Right kidney (tissue), 1 donor: ENCODE data around the gene TMED4.
"Not testable (repeated sequence)": the region's sequence is repeated elsewhere in the genome, so short reads cannot be mapped to it uniquely, and the experiment has no call there.

Source experiments
- DNase-seq: peaks from one replicate; pipeline ENCODE4 v3.0.0-alpha.2; 2016

TMED4 gene

GRCh38 chr7:44572771-44573170, 9.3 kb downstream of the TMED4 start:
- no peak for DNase-seq

- no peak for DNase-seq
These were observed 12.1 kb downstream of the TMED4 start for GRCh38 chr7:44569959-44570358.

- DNase-seq = no peak
These were observed 13.1 kb downstream of the TMED4 start for GRCh38 chr7:44568771-44569560.

- DNase-seq = no peak
These were observed 14.1 kb downstream of the TMED4 start for GRCh38 chr7:44567884-44568283.

- DNase-seq = no peak
These were observed 15.4 kb downstream of the TMED4 start for GRCh38 chr7:44566680-44567079.

- DNase-seq = no peak
These were observed 16.1 kb downstream of the TMED4 start for GRCh38 chr7:44565795-44566559.

GRCh38 chr7:44565097-44565794, 16.8 kb downstream of the TMED4 start:
- no peak for DNase-seq

GRCh38 chr7:44564606-44565005, 17.4 kb downstream of the TMED4 start:
- DNase-seq = no peak

- no peak for DNase-seq
These were observed 18.8 kb downstream of the TMED4 start for GRCh38 chr7:44563171-44563679.

- DNase-seq = not testable (repeated sequence)
These were observed 19.4 kb downstream of the TMED4 start for GRCh38 chr7:44562622-44562962.

GRCh38 chr7:44561962-44562621, 19.9 kb downstream of the TMED4 start:
- DNase-seq = no peak

- no peak for DNase-seq
These were observed 20.6 kb downstream of the TMED4 start for GRCh38 chr7:44561481-44561880.

- no peak for DNase-seq
These were observed 22.5 kb downstream of the TMED4 start for GRCh38 chr7:44559485-44559884.

GRCh38 chr7:44557485-44557884, 24.5 kb downstream of the TMED4 start:
- DNase-seq = no peak

- DNase-seq = no peak
These were observed 26.7 kb downstream of the TMED4 start for GRCh38 chr7:44555350-44555749.

- DNase-seq = not testable (repeated sequence)
These were observed 29.5 kb downstream of the TMED4 start for GRCh38 chr7:44552473-44553005.

- no peak for DNase-seq
These were observed 32.6 kb downstream of the TMED4 start for GRCh38 chr7:44549457-44549856.

- no peak for DNase-seq
These were observed 33.1 kb downstream of the TMED4 start for GRCh38 chr7:44548893-44549292.

GRCh38 chr7:44547536-44548231, 34.3 kb downstream of the TMED4 start:
- DNase-seq = no peak

GRCh38 chr7:44541876-44542610, 40.0 kb downstream of the TMED4 start:
- no peak for DNase-seq
